ENCODE measurements around the gene BAHD1.
"Not testable (repeated sequence)": the region's sequence is repeated elsewhere in the genome, so short reads cannot be mapped to it uniquely, and the experiment has no call there.

Gene BAHD1

DNA sequence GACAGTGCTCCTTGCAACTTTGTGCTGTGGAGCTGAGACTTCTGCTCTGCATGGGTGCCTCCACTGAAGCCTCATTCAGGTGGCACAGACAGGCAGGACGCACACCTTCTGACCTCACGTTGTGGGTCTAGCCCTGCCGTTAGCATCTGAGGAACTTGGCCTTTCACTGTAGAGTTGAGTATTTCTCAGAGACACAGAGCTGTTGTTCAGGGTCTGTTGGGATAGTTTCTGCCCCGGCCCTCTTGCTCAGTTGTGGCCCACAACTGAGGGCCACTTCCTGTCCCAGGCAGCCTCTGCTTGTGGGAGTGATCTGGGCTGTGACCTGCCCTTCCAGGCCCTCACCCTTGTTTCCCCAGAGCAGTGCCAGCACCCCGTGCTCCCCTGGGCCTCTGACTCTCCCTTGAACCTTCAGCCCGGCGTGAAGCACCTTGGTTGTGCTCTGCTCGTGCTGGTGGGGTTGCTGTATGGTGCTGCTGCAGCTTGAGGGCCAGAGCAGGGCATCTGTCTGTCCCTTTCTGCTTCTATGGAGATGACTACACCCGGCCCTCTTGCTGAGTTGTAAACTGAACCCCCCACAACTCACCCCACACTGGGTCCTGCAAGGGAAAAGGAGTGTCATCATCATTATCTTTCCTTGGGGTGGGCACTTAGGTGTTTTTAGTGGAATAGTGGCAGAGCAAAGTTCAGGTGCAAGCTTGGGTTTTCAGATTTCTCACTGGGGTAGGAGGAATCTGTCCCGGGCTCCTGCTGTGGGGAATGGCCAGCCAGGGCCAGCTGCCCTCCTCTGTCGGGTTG is 11.7 kb downstream of the BAHD1 start:
- DNase-seq: no peak
- Histone ChIP-seq H3K4me3 (ENCODE audit: low read length) (no peak overlapping the region), H3K4me2 (ENCODE audit: low read depth, low read length) (no peak overlapping the region), H3K4me1 (ENCODE audit: low read length) (no peaks in the 10 kb centered on the region), H2AFZ (ENCODE audit: low read length) (no peak overlapping the region), H3K9ac (ENCODE audit: low read length) (no peak overlapping the region), H3K36me3 (replicated peaks; ENCODE audit: insufficient read depth, low read length) (no peaks in the 10 kb centered on the region), H3K79me2 (ENCODE audit: low read length) (peaks cover 95% of the 10 kb centered on the region), H3K27ac (ENCODE audit: low read length) (no peak overlapping the region), H4K20me1 (ENCODE audit: insufficient read depth, low read length) (0 out of 2 replicates have a peak, but pooled peaks cover 3% of the 10 kb centered on the region), H3K27me3 (replicated peaks; ENCODE audit: insufficient read depth, low read length) (no peaks in the 10 kb centered on the region), H3F3A (ENCODE audit: insufficient read depth, low read length) (no peaks in the 10 kb centered on the region), H3K9me2 (replicated peaks; ENCODE audit: insufficient read depth, low read length) (no peaks in the 10 kb centered on the region), H3K9me3 (replicated peaks; ENCODE audit: insufficient read depth, low read length) (no peaks in the 10 kb centered on the region)
- no peak for TF ChIP-seq EZH2phosphoT487 (IDR thresholded peaks at IDR 0.05; ENCODE audit: low read length)
- TF ChIP-seq EZH2 (optimal IDR thresholded peaks at IDR 0.05; ENCODE audit: low read depth, low read length): no peak
- TF ChIP-seq, protein P1, sequence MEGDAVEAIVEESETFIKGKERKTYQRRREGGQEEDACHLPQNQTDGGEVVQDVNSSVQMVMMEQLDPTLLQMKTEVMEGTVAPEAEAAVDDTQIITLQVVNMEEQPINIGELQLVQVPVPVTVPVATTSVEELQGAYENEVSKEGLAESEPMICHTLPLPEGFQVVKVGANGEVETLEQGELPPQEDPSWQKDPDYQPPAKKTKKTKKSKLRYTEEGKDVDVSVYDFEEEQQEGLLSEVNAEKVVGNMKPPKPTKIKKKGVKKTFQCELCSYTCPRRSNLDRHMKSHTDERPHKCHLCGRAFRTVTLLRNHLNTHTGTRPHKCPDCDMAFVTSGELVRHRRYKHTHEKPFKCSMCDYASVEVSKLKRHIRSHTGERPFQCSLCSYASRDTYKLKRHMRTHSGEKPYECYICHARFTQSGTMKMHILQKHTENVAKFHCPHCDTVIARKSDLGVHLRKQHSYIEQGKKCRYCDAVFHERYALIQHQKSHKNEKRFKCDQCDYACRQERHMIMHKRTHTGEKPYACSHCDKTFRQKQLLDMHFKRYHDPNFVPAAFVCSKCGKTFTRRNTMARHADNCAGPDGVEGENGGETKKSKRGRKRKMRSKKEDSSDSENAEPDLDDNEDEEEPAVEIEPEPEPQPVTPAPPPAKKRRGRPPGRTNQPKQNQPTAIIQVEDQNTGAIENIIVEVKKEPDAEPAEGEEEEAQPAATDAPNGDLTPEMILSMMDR (IDR thresholded peaks at IDR 0.05; ENCODE audit: low read length): no peak

DNA sequence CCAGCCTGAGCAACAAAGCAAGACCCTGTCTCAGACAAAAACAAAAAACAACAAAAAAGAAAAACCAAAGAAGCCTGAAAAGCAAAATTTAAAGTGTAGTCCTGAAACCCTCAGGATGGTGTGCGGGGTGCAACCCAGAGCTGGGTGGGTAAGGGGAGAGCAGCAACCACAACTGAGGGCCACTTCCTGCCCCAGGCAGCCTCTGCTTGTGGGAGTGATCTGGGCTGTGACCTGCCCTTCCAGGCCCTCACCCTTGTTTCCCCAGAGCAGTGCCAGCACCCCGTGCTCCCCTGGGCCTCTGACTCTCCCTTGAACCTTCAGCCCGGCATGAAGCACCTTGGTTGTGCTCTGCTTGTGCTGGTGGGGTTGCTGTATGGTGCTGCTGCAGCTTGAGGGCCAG is 13.2 kb downstream of the BAHD1 start:
- not testable (repeated sequence) for H4K20me1 ChIP-seq (ENCODE audit: insufficient read depth, low read length); H3K9ac ChIP-seq (ENCODE audit: low read length); H3K4me1 ChIP-seq (ENCODE audit: low read length); H3K9me2 ChIP-seq (replicated peaks; ENCODE audit: insufficient read depth, low read length); H3K36me3 ChIP-seq (replicated peaks; ENCODE audit: insufficient read depth, low read length); H3K27ac ChIP-seq (ENCODE audit: low read length); DNase-seq; H3K4me2 ChIP-seq (ENCODE audit: low read depth, low read length); H3F3A ChIP-seq (ENCODE audit: insufficient read depth, low read length); H2AFZ ChIP-seq (ENCODE audit: low read length); H3K9me3 ChIP-seq (replicated peaks; ENCODE audit: insufficient read depth, low read length); H3K4me3 ChIP-seq (ENCODE audit: low read length); H3K27me3 ChIP-seq (replicated peaks; ENCODE audit: insufficient read depth, low read length)
- H3K79me2 ChIP-seq (ENCODE audit: low read length): peaks cover 88% of the 10 kb centered on the region

DNA sequence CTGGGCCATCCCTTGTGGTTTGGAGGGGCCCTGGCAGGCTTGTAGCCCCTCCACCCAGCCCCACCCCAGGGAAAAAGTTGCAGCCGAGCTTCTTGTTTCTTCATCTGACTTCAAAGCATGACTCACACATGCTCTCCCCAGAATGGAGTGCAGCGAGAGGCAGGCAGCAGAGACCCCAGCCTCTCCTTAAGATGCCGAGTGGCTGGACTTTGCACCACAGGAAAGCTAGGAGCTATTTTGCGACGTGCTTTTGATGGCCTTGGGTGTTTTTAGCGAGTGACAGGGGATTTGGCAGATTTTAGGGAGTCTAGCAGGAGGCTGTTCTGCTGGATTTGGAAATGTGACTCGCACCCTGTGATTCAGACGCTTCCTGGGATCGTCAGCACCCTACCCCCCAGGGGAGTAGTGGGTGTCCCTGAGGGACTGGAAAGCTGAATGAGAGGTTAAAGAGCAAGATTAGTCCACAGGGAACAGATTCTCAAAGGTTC is 14.2 kb downstream of the BAHD1 start:
- Histone ChIP-seq H4K20me1 (ENCODE audit: insufficient read depth, low read length) (0 out of 2 replicates have a peak, but pooled peaks cover 3% of the 10 kb centered on the region), H3K9me3 (replicated peaks; ENCODE audit: insufficient read depth, low read length) (no peaks in the 10 kb centered on the region), H3K27me3 (replicated peaks; ENCODE audit: insufficient read depth, low read length) (no peaks in the 10 kb centered on the region), H3K9me2 (replicated peaks; ENCODE audit: insufficient read depth, low read length) (no peaks in the 10 kb centered on the region), H3K36me3 (replicated peaks; ENCODE audit: insufficient read depth, low read length) (no peaks in the 10 kb centered on the region), H3K4me3 (ENCODE audit: low read length) (no peak overlapping the region), H3F3A (ENCODE audit: insufficient read depth, low read length) (no peaks in the 10 kb centered on the region), H3K4me1 (ENCODE audit: low read length) (no peaks in the 10 kb centered on the region), H3K79me2 (ENCODE audit: low read length) (peaks cover 83% of the 10 kb centered on the region), H2AFZ (ENCODE audit: low read length) (no peak overlapping the region), H3K4me2 (ENCODE audit: low read depth, low read length) (no peak overlapping the region), H3K27ac (ENCODE audit: low read length) (no peak overlapping the region), H3K9ac (ENCODE audit: low read length) (no peak overlapping the region)
- DNase-seq: no peak
- no peak for TF ChIP-seq EZH2 (optimal IDR thresholded peaks at IDR 0.05; ENCODE audit: low read depth, low read length)
- TF ChIP-seq, protein P1 (IDR thresholded peaks at IDR 0.05; ENCODE audit: low read length): no peak
- TF ChIP-seq EZH2phosphoT487 (IDR thresholded peaks at IDR 0.05; ENCODE audit: low read length): no peak

DNA sequence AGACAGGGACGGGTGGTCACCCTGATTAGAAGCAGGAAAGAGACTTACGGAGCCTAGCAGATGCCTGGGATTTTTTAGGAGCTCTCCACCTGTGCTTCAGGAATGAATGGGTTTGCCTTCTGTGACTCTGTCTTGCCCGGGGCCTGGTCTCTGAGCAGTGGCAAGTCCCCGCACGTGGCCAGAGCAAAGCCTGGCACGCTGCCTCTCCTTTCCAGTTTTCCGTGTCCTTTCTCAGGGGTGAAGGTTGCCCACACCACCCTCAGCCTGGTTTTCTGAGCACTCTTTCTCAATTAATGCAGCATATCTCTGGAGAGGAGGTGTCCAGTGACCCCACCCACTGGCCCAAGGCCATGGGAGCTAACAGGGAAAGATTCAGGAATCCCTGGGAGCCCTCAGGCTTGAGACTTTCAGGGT is 15.6 kb downstream of the BAHD1 start:
- Histone ChIP-seq H3K27ac (ENCODE audit: low read length) (no peak overlapping the region), H2AFZ (ENCODE audit: low read length) (no peak overlapping the region), H3K79me2 (ENCODE audit: low read length) (peaks cover 74% of the 10 kb centered on the region), H3K9me3 (replicated peaks; ENCODE audit: insufficient read depth, low read length) (no peaks in the 10 kb centered on the region), H3K4me2 (ENCODE audit: low read depth, low read length) (no peak overlapping the region), H3K4me1 (ENCODE audit: low read length) (no peaks in the 10 kb centered on the region), H3K4me3 (ENCODE audit: low read length) (no peak overlapping the region), H3K27me3 (replicated peaks; ENCODE audit: insufficient read depth, low read length) (no peaks in the 10 kb centered on the region), H3K9ac (ENCODE audit: low read length) (no peak overlapping the region), H4K20me1 (ENCODE audit: insufficient read depth, low read length) (0 out of 2 replicates have a peak, but pooled peaks cover 3% of the 10 kb centered on the region), H3K9me2 (replicated peaks; ENCODE audit: insufficient read depth, low read length) (no peaks in the 10 kb centered on the region), H3F3A (ENCODE audit: insufficient read depth, low read length) (no peaks in the 10 kb centered on the region), H3K36me3 (replicated peaks; ENCODE audit: insufficient read depth, low read length) (no peaks in the 10 kb centered on the region)
- DNase-seq: no peak
- TF ChIP-seq, protein P1 (IDR thresholded peaks at IDR 0.05; ENCODE audit: low read length): no peak
- no peak for TF ChIP-seq EZH2phosphoT487 (IDR thresholded peaks at IDR 0.05; ENCODE audit: low read length)
